Measurements from ENCODE around the gene CENPT.

The CENPT gene

GRCh38 chr16:67847064-67847861 is at the start of gene CENPT:
Gene CENPT (minus strand): TSS chr16:67847693. CDS start chr16:67833859, 13,834 bp downstream.
- in situ Hi-C loops (cut with HindIII; ENCODE audit: low sequenced_read_pairs): no loop called here

GRCh38 chr16:67897231-67897630 is 49.7 kb upstream of the CENPT start:
- in situ Hi-C loops (cut with HindIII; ENCODE audit: low sequenced_read_pairs): no loop called here

- in situ Hi-C loops (cut with HindIII; ENCODE audit: low sequenced_read_pairs): no loop called here
Observed at GRCh38 chr16:67893743-67894399, 46.4 kb upstream of the CENPT start.

GRCh38 chr16:67892899-67893742 is 45.6 kb upstream of the CENPT start, which contains the start of gene PSKH1:
Gene PSKH1 (plus strand): TSS chr16:67893254. CDS start chr16:67908750, 15,496 bp downstream.
- in situ Hi-C loops (cut with HindIII; ENCODE audit: low sequenced_read_pairs): no loop called here

GRCh38 chr16:67892375-67892774 is 44.9 kb upstream of the CENPT start:
- in situ Hi-C loops (cut with HindIII; ENCODE audit: low sequenced_read_pairs): no loop called here

GRCh38 chr16:67888331-67888730 is 40.8 kb upstream of the CENPT start:
- in situ Hi-C loops (cut with HindIII; ENCODE audit: low sequenced_read_pairs): no loop called here

GRCh38 chr16:67886387-67886786 is 38.9 kb upstream of the CENPT start:
- in situ Hi-C loops (cut with HindIII; ENCODE audit: low sequenced_read_pairs): no loop called here

- in situ Hi-C loops (cut with HindIII; ENCODE audit: low sequenced_read_pairs): no loop called here
Observed at GRCh38 chr16:67885976-67886375, 38.5 kb upstream of the CENPT start.

- in situ Hi-C loops (cut with HindIII; ENCODE audit: low sequenced_read_pairs): no loop called here
Observed at GRCh38 chr16:67885545-67885944, 38.1 kb upstream of the CENPT start.

GRCh38 chr16:67884684-67885083 is 37.2 kb upstream of the CENPT start, which contains the start of gene NRN1L:
Gene NRN1L (plus strand): TSS chr16:67884885. CDS start chr16:67884904, 19 bp downstream.
- in situ Hi-C loops (cut with HindIII; ENCODE audit: low sequenced_read_pairs): no loop called here

- in situ Hi-C loops (cut with HindIII; ENCODE audit: low sequenced_read_pairs): no loop called here
Observed at GRCh38 chr16:67883872-67884261, 36.4 kb upstream of the CENPT start.

GRCh38 chr16:67883146-67883871 is 35.8 kb upstream of the CENPT start:
- in situ Hi-C loops (cut with HindIII; ENCODE audit: low sequenced_read_pairs): no loop called here

- in situ Hi-C loops (cut with HindIII; ENCODE audit: low sequenced_read_pairs): no loop called here
Observed at GRCh38 chr16:67882374-67883145, 35.1 kb upstream of the CENPT start.

GRCh38 chr16:67881621-67882161 is 34.2 kb upstream of the CENPT start:
- in situ Hi-C loops (cut with HindIII; ENCODE audit: low sequenced_read_pairs): no loop called here

- in situ Hi-C loops (cut with HindIII; ENCODE audit: low sequenced_read_pairs): no loop called here
Observed at GRCh38 chr16:67880584-67880983, 33.1 kb upstream of the CENPT start.

- in situ Hi-C loops (cut with HindIII; ENCODE audit: low sequenced_read_pairs): no loop called here
Observed at GRCh38 chr16:67879936-67880335, 32.4 kb upstream of the CENPT start.

GRCh38 chr16:67879462-67879861 is 32.0 kb upstream of the CENPT start:
- in situ Hi-C loops (cut with HindIII; ENCODE audit: low sequenced_read_pairs): no loop called here

GRCh38 chr16:67878846-67879245 is 31.4 kb upstream of the CENPT start:
- in situ Hi-C loops (cut with HindIII; ENCODE audit: low sequenced_read_pairs): no loop called here

- in situ Hi-C loops (cut with HindIII; ENCODE audit: low sequenced_read_pairs): no loop called here
Observed at GRCh38 chr16:67878232-67878631, 30.7 kb upstream of the CENPT start.

- in situ Hi-C loops (cut with HindIII; ENCODE audit: low sequenced_read_pairs): no loop called here
Observed at GRCh38 chr16:67877064-67877463, 29.6 kb upstream of the CENPT start.

Data from DLD1 (cell line).